Lower leg skin (tissue), 4 donors: ENCODE results near the gene PPARGC1A. TPM values are rescaled to one million over a fixed set of nuclear protein-coding genes. Genes with fewer than 3 reads are reported as not detected.

Source experiments
- DNase-seq, 2 donors: peaks; one replicate each; pipeline ENCODE4 v3.0.0-alpha.2; 2019; ENCODE audit warnings: low spot score in 2 of 2
- H3K4me3 ChIP-seq: fragments of 200-600 bp; sonication (generic); 2 replicates; pipeline ENCODE4 v1.5.1; 2017; ENCODE audit warnings: mild to moderate bottlenecking, low read depth; ENCODE audit not compliant: poor library complexity, severe bottlenecking
- CTCF ChIP-seq, 3 donors: fragments of 450-650 bp; IDR thresholded peaks; one replicate each; pipeline ENCODE4 v1.5.1; 2016; ENCODE audit warnings: antibody characterized with exemption in 3 of 3, mild to moderate bottlenecking in 3 of 3, moderate library complexity in 2 of 3
- POLR2A ChIP-seq, 2 donors: fragments of 450-650 bp; IDR thresholded peaks; one replicate each; pipeline ENCODE4 v1.6.1; 2016 to 2017; ENCODE audit warnings: antibody characterized with exemption in 2 of 2, mild to moderate bottlenecking in 1 of 2, moderate library complexity in 1 of 2
- WGBS, 2 donors: methylation state at CpG; one replicate each; pipeline ENCODE4 v1.1.5; 2018; 5-methylcytosine and 5-hydroxymethylcytosine counted together
- intact Hi-C: fragments of 100-400 bp; cut with DNase I; formaldehyde crosslinking; loops from one replicate; pipeline ENCODE4 v1.15.0; 2023; ENCODE audit warnings: low total_unique reads
- total RNA-seq, 4 donors: library from RNA; depleted of rRNA; stranded (reverse); fragments of >200 nt; gene quantifications; one replicate each; pipeline ENCODE4 v1.1.0, GENCODE V29; 2016

Gene PPARGC1A
- total RNA-seq, 4 donors from 2014 or later, result 3.4 to 40.0 (median 14.1) TPM

- DNase-seq, result no peak
- H3K4me3 ChIP-seq, result no peak overlapping the region
- intact Hi-C loops, result no loop called here
- 69 to 73% methylated on average over 7 of the region's 7 CpGs for WGBS, 2 donors
- TF ChIP-seq CTCF (IDR thresholded peaks at IDR 0.05) (no peak), POLR2A (IDR thresholded peaks at IDR 0.05) (no peak)
These were observed 15.9 kb downstream of the PPARGC1A start for GRCh38 chr4:23873717-23874535.

GRCh38 chr4:23871426-23871825, 18.4 kb downstream of the PPARGC1A start:
- DNase-seq, result no peak
- intact Hi-C loops, result no loop called here
- H3K4me3 ChIP-seq, result no peak overlapping the region
- TF ChIP-seq CTCF (IDR thresholded peaks at IDR 0.05) (no peak), POLR2A (IDR thresholded peaks at IDR 0.05) (no peak)
- WGBS, 2 donors, result 52 to 64% methylated on average over 2 of the region's 2 CpGs

GRCh38 chr4:23866450-23867075, 23.3 kb downstream of the PPARGC1A start:
- 93 to 96% methylated on average over 11 of the region's 11 CpGs for WGBS, 2 donors
- intact Hi-C loops, result no loop called here
- TF ChIP-seq POLR2A (IDR thresholded peaks at IDR 0.05) (no peak), CTCF (IDR thresholded peaks at IDR 0.05) (no peak)
- no peak overlapping the region for H3K4me3 ChIP-seq
- DNase-seq, result no peak

GRCh38 chr4:23861897-23862296, 27.9 kb downstream of the PPARGC1A start:
- intact Hi-C loops, result no loop called here
- TF ChIP-seq CTCF (IDR thresholded peaks at IDR 0.05) (no peak), POLR2A (IDR thresholded peaks at IDR 0.05) (no peak)
- 70 to 87% methylated on average over 1 of the region's 1 CpG for WGBS, 2 donors
- H3K4me3 ChIP-seq, result no peak overlapping the region
- no peak for DNase-seq

GRCh38 chr4:23860919-23861318, 28.9 kb downstream of the PPARGC1A start:
- WGBS, 2 donors, result 79 to 92% methylated on average over 3 of the region's 3 CpGs
- H3K4me3 ChIP-seq, result no peak overlapping the region
- no peak for DNase-seq
- no peak for TF ChIP-seq POLR2A (IDR thresholded peaks at IDR 0.05)
- no peak for TF ChIP-seq CTCF (IDR thresholded peaks at IDR 0.05)
- intact Hi-C loops, result no loop called here
